GM12892 (cell line): ENCODE data around the gene PTGR2.

Experiments used
- POLR2A ChIP-seq: IDR thresholded peaks from 2 replicates; pipeline ENCODE4 v1.6.1; 2011; ENCODE audit warnings: low read depth, low read length, control low read depth
- POLR2AphosphoS5 ChIP-seq: IDR thresholded peaks from 2 replicates; pipeline ENCODE4 v1.6.1; 2011; ENCODE audit warnings: low read depth, low read length, control low read depth

DNA sequence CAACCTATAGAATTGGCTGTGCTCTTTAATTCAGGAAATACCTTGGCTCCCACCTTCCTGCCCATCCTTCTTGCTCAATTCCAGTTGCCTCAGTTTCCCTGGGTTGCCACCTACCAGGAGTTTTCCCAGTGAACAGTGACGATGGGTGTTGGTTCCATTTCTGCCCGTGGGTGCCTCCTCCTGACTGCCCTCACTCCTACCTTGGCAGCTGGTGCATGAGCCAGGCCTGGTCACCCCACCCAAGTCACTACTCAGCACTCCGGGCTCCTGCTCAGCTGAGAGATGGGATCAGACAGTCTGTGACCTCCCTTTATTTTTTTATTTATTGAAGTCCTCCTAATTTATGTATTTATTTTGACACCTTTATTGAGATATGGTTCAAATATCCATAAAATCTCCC lies 31.0 kb upstream of the PTGR2 start:
- TF ChIP-seq POLR2AphosphoS5: no peak
- no peak for TF ChIP-seq POLR2A
